GM21515 (cell line): ENCODE measurements around the gene KLF15.

Experiments
- ATAC-seq: cut with Tn5 transposase; IDR thresholded peaks from one replicate; pipeline ENCODE4 v1.9.1; 2021; ENCODE audit not compliant: unreplicated experiment

KLF15 gene

GRCh38 chr3:126322181-126322967 lies 34.8 kb downstream of the KLF15 start:
- no peak for ATAC-seq

GRCh38 chr3:126321490-126321889 lies 35.7 kb downstream of the KLF15 start:
- no peak for ATAC-seq

- ATAC-seq: no peak
Observed at GRCh38 chr3:126320517-126321293, 36.5 kb downstream of the KLF15 start.

GRCh38 chr3:126319701-126320295 lies 37.4 kb downstream of the KLF15 start:
- no peak for ATAC-seq

GRCh38 chr3:126317029-126317996 lies 39.9 kb downstream of the KLF15 start:
- no peak for ATAC-seq

GRCh38 chr3:126316501-126316939 lies 40.7 kb downstream of the KLF15 start:
- no peak for ATAC-seq

- no peak for ATAC-seq
Observed at GRCh38 chr3:126316031-126316461, 41.2 kb downstream of the KLF15 start.

GRCh38 chr3:126314790-126315658 lies 42.2 kb downstream of the KLF15 start:
- ATAC-seq: no peak

GRCh38 chr3:126314305-126314789 lies 42.9 kb downstream of the KLF15 start:
- no peak for ATAC-seq

- no peak for ATAC-seq
Observed at GRCh38 chr3:126313580-126314304, 43.5 kb downstream of the KLF15 start.

GRCh38 chr3:126313166-126313565 lies 44.0 kb downstream of the KLF15 start:
- no peak for ATAC-seq

GRCh38 chr3:126312341-126312740 lies 44.9 kb downstream of the KLF15 start:
- ATAC-seq: no peak

GRCh38 chr3:126311338-126311978 lies 45.8 kb downstream of the KLF15 start:
- no peak for ATAC-seq

- ATAC-seq: no peak
Observed at GRCh38 chr3:126310816-126311215, 46.4 kb downstream of the KLF15 start.

- ATAC-seq: no peak
Observed at GRCh38 chr3:126309861-126310655, 47.1 kb downstream of the KLF15 start.

- no peak for ATAC-seq
Observed at GRCh38 chr3:126309165-126309564, 48.0 kb downstream of the KLF15 start.

- no peak for ATAC-seq
Observed at GRCh38 chr3:126308394-126309125, 48.6 kb downstream of the KLF15 start.
